GM10266 (cell line): Measurements from ENCODE around the gene HFE.
A peak's percentile ranks its signal among the peaks of the same experiment; 100 is the strongest.

Experiments
- DNase-seq: peaks from one replicate; pipeline ENCODE4 v3.0.0; 2012; ENCODE audit errors: extremely low spot score
- CTCF ChIP-seq: IDR thresholded peaks from 2 replicates; pipeline ENCODE4 v1.5.1; 2012; ENCODE audit warnings: mild to moderate bottlenecking, low read depth; ENCODE audit not compliant: control insufficient read depth, insufficient read depth; ENCODE audit errors: missing control alignments

The HFE gene

GRCh38 chr6:26121141-26122004 is 34.1 kb downstream of the HFE start:
- DNase-seq = no peak
- TF ChIP-seq CTCF = no peak

- no peak for DNase-seq
- no peak for TF ChIP-seq CTCF
Measured at GRCh38 chr6:26122005-26122388, 34.8 kb downstream of the HFE start.

GRCh38 chr6:26122402-26122792 is 35.2 kb downstream of the HFE start:
- no peak for TF ChIP-seq CTCF
- DNase-seq = no peak

- peak; percentile 78 for DNase-seq
- TF ChIP-seq CTCF = no peak
Measured at GRCh38 chr6:26122793-26123674, 35.8 kb downstream of the HFE start.

GRCh38 chr6:26123675-26123946 is 36.4 kb downstream of the HFE start:
- no peak for DNase-seq
- no peak for TF ChIP-seq CTCF

- TF ChIP-seq CTCF = no peak
- DNase-seq = peak; percentile 85
Measured at GRCh38 chr6:26123947-26124780, 36.9 kb downstream of the HFE start.
